ENCODE data around the gene PPARA.

PPARA gene

GRCh38 chr22:46173152-46173551, 22.8 kb downstream of the PPARA start:
- no peak for TF ChIP-seq CTCF (IDR thresholded peaks at IDR 0.05; ENCODE audit: control insufficient read depth, extremely low read depth, insufficient read depth)
- DNase-seq (ENCODE audit: low read depth), result no peak
- H3K4me3 ChIP-seq (ENCODE audit: low read depth, low read length), result no peak overlapping the region

- no peak for DNase-seq (ENCODE audit: low read depth)
- H3K4me3 ChIP-seq (ENCODE audit: low read depth, low read length), result no peak overlapping the region
Observed at GRCh38 chr22:46175631-46176030, 25.3 kb downstream of the PPARA start.

GRCh38 chr22:46176508-46177003, 26.2 kb downstream of the PPARA start:
- no peak overlapping the region for H3K4me3 ChIP-seq (ENCODE audit: low read depth, low read length)
- DNase-seq (ENCODE audit: low read depth), result no peak
- TF ChIP-seq CTCF (IDR thresholded peaks at IDR 0.05; ENCODE audit: control insufficient read depth, extremely low read depth, insufficient read depth), result no peak

More at GRCh38 chr22:46175631-46176030, 25.3 kb downstream of the PPARA start:
- no peak for TF ChIP-seq CTCF (IDR thresholded peaks at IDR 0.05; ENCODE audit: control insufficient read depth, extremely low read depth, insufficient read depth)

GRCh38 chr22:46178755-46179505, 28.6 kb downstream of the PPARA start:
- no peak overlapping the region for H3K4me3 ChIP-seq (ENCODE audit: low read depth, low read length)
- no peak for TF ChIP-seq CTCF (IDR thresholded peaks at IDR 0.05; ENCODE audit: control insufficient read depth, extremely low read depth, insufficient read depth)
- DNase-seq (ENCODE audit: low read depth), result peak; percentile 28

GRCh38 chr22:46179748-46180147, 29.4 kb downstream of the PPARA start:
- no peak for DNase-seq (ENCODE audit: low read depth)
- no peak for TF ChIP-seq CTCF (IDR thresholded peaks at IDR 0.05; ENCODE audit: control insufficient read depth, extremely low read depth, insufficient read depth)
- no peak overlapping the region for H3K4me3 ChIP-seq (ENCODE audit: low read depth, low read length)

- no peak for TF ChIP-seq CTCF (IDR thresholded peaks at IDR 0.05; ENCODE audit: control insufficient read depth, extremely low read depth, insufficient read depth)
- no peak overlapping the region for H3K4me3 ChIP-seq (ENCODE audit: low read depth, low read length)
- no peak for DNase-seq (ENCODE audit: low read depth)
Observed at GRCh38 chr22:46180370-46181137, 30.2 kb downstream of the PPARA start.
